H9 (cell line): ENCODE data around the gene TMEM178B. TPM values are rescaled to one million over a fixed set of nuclear protein-coding genes. Genes with fewer than 3 reads are reported as not detected.

Experiments used
- DNase-seq: peaks from one replicate; pipeline ENCODE4 v3.0.0-alpha.2; 2017
- H2AFZ ChIP-seq: one replicate; pipeline ENCODE4 v1.6.1; 2013; ENCODE audit warnings: mild to moderate bottlenecking, low read length, control low read depth, moderate library complexity
- H2AK5ac ChIP-seq: 2 replicates; pipeline ENCODE4 v1.6.1; 2013; ENCODE audit warnings: low read length, control low read depth, mixed read lengths; ENCODE audit not compliant: insufficient read length
- H2BK120ac ChIP-seq: one replicate; pipeline ENCODE4 v1.6.1; 2013; ENCODE audit warnings: low read depth, mild to moderate bottlenecking, low read length, control low read depth, inconsistent platforms; ENCODE audit not compliant: poor library complexity, severe bottlenecking
- H2BK12ac ChIP-seq: 2 replicates; pipeline ENCODE4 v1.6.1; 2013; ENCODE audit warnings: low read length, control low read depth, mixed read lengths, low read depth; ENCODE audit not compliant: insufficient read length
- H2BK15ac ChIP-seq: 2 replicates; pipeline ENCODE4 v1.6.1; 2013; ENCODE audit warnings: low read depth, low read length, control low read depth
- H2BK20ac ChIP-seq: one replicate; pipeline ENCODE4 v1.6.1; 2013; ENCODE audit warnings: low read depth, mild to moderate bottlenecking, low read length, control low read depth, inconsistent platforms; ENCODE audit not compliant: poor library complexity, severe bottlenecking
- H2BK5ac ChIP-seq: 2 replicates; pipeline ENCODE4 v1.6.1; 2013; ENCODE audit warnings: low read length, control low read depth, mixed read lengths; ENCODE audit not compliant: insufficient read length
- H3K14ac ChIP-seq: 2 replicates; pipeline ENCODE4 v1.6.1; 2013; ENCODE audit warnings: low read length, control low read depth; ENCODE audit not compliant: insufficient read depth
- H3K18ac ChIP-seq: 2 replicates; pipeline ENCODE4 v1.6.1; 2013; ENCODE audit warnings: low read depth, mild to moderate bottlenecking, mixed read lengths, low read length, control low read depth; ENCODE audit not compliant: insufficient read length
- H3K23ac ChIP-seq: 2 replicates; pipeline ENCODE4 v1.6.1; 2013; ENCODE audit warnings: low read length, control low read depth, mixed read lengths, low read depth; ENCODE audit not compliant: insufficient read length
- H3K23me2 ChIP-seq: 2 replicates; pipeline ENCODE4 v1.6.1; 2013; ENCODE audit warnings: low read depth, mild to moderate bottlenecking, mixed read lengths, low read length, control low read depth; ENCODE audit not compliant: insufficient read length, poor library complexity, severe bottlenecking
- H3K27ac ChIP-seq: 2 replicates; pipeline ENCODE4 v1.5.1; 2013; ENCODE audit warnings: low read length, control low read depth, mixed read lengths, low read depth; ENCODE audit not compliant: insufficient read length
- H3K27me3 ChIP-seq: 2 replicates; pipeline ENCODE4 v1.6.1; 2013; ENCODE audit warnings: low read length, control low read depth, inconsistent platforms; ENCODE audit not compliant: insufficient read depth
- H3K4ac ChIP-seq: 2 replicates; pipeline ENCODE4 v1.6.1; 2013; ENCODE audit warnings: low read depth, mild to moderate bottlenecking, control low read depth, inconsistent platforms, low read length, moderate library complexity
- H3K4me1 ChIP-seq: 2 replicates; pipeline ENCODE4 v1.6.1; 2013; ENCODE audit warnings: low read length, control low read depth, inconsistent platforms; ENCODE audit not compliant: insufficient read depth
- H3K4me2 ChIP-seq: 2 replicates; pipeline ENCODE4 v1.6.1; 2013; ENCODE audit warnings: low read length, control low read depth, mixed read lengths; ENCODE audit not compliant: insufficient read length, insufficient read depth
- H3K56ac ChIP-seq: 2 replicates; pipeline ENCODE4 v1.6.1; 2013; ENCODE audit warnings: low read depth, mild to moderate bottlenecking, mixed read lengths, low read length, control low read depth; ENCODE audit not compliant: insufficient read length
- H3K79me1 ChIP-seq: 2 replicates; pipeline ENCODE4 v1.6.1; 2013; ENCODE audit warnings: low read depth, mild to moderate bottlenecking, moderate library complexity, low read length, control low read depth, inconsistent platforms; ENCODE audit not compliant: insufficient read depth, poor library complexity, severe bottlenecking
- H3K79me2 ChIP-seq: 2 replicates; pipeline ENCODE4 v1.6.1; 2013; ENCODE audit warnings: low read length, control low read depth, inconsistent platforms; ENCODE audit not compliant: insufficient read depth
- H3K9ac ChIP-seq: 2 replicates; pipeline ENCODE4 v1.6.1; 2013; ENCODE audit warnings: low read length, control low read depth, mixed read lengths; ENCODE audit not compliant: insufficient read length; ENCODE audit errors: extremely low read depth
- H3K9me3 ChIP-seq: one replicate; pipeline ENCODE4 v1.6.1; 2013; ENCODE audit warnings: low read depth, low read length, inconsistent platforms; ENCODE audit not compliant: control insufficient read depth
- H3T11ph ChIP-seq: one replicate; pipeline ENCODE4 v1.6.1; 2013; ENCODE audit warnings: mild to moderate bottlenecking, low read length, control low read depth, inconsistent platforms
- H4K20me1 ChIP-seq: one replicate; pipeline ENCODE4 v1.6.1; 2013; ENCODE audit not compliant: control insufficient read depth, insufficient read length, insufficient read depth
- H4K5ac ChIP-seq: 2 replicates; pipeline ENCODE4 v1.6.1; 2013; ENCODE audit warnings: low read depth, mild to moderate bottlenecking, mixed read lengths, low read length, control low read depth; ENCODE audit not compliant: insufficient read length
- H4K8ac ChIP-seq: replicated peaks from 2 replicates; pipeline ENCODE4 v1.6.1; 2013; ENCODE audit warnings: low read length, control low read depth, mixed read lengths, low read depth; ENCODE audit not compliant: insufficient read length
- H4K91ac ChIP-seq: 2 replicates; pipeline ENCODE4 v1.6.1; 2013; ENCODE audit warnings: low read depth, mild to moderate bottlenecking, moderate library complexity, mixed read lengths, low read length, control low read depth; ENCODE audit not compliant: insufficient read length
- H3K27ac Mint-ChIP-seq, 3 experiments: 2 replicates in 2 of 3; 3 replicates in 1 of 3; pipeline ENCODE4 v1.8.0; 2020 to 2021; ENCODE audit warnings: mixed read lengths in 3 of 3, mild to moderate bottlenecking in 1 of 3, moderate library complexity in 1 of 3
- H3K27me3 Mint-ChIP-seq: 2 replicates; pipeline ENCODE4 v1.8.0; 2021; ENCODE audit warnings: low read depth, mild to moderate bottlenecking, moderate library complexity, mixed read lengths
- H3K36me3 Mint-ChIP-seq, 3 experiments: 2 replicates in 2 of 3; 3 replicates in 1 of 3; pipeline ENCODE4 v1.8.0; 2020 to 2021; ENCODE audit warnings: low read depth in 3 of 3, mixed read lengths in 3 of 3; ENCODE audit not compliant: insufficient read depth in 1 of 3
- H3K4me1 Mint-ChIP-seq, 2 experiments: 2 replicates each; pipeline ENCODE4 v1.8.0; 2020; ENCODE audit warnings: mixed read lengths in 2 of 2
- H3K4me3 Mint-ChIP-seq, 2 experiments: 2 replicates in 1 of 2; 3 replicates in 1 of 2; pipeline ENCODE4 v1.8.0; 2020 to 2021; ENCODE audit warnings: mild to moderate bottlenecking in 2 of 2, mixed read lengths in 2 of 2, moderate library complexity in 1 of 2
- H3K9me3 Mint-ChIP-seq, 2 experiments: 2 replicates in 1 of 2; 3 replicates in 1 of 2; pipeline ENCODE4 v1.8.0; 2020; ENCODE audit warnings: mild to moderate bottlenecking in 2 of 2, mixed read lengths in 2 of 2, moderate library complexity in 1 of 2
- CTCF ChIP-seq: fragments of 200-600 bp; sonication (generic); conservative IDR thresholded peaks from 3 replicates; pipeline ENCODE4 v1.8.0; 2021; ENCODE audit warnings: antibody characterized with exemption, mild to moderate bottlenecking
- WGBS: extraction: QIAGEN DNeasy Blood & Tissue Kit; methylation state at CpG from one replicate; pipeline ENCODE4 v1.1.7; 2013; ENCODE audit warnings: missing lambda C conversion rate, low lambda C conversion rate, mixed read lengths; ENCODE audit not compliant: insufficient read length; ENCODE audit errors: extremely low coverage; 5-methylcytosine and 5-hydroxymethylcytosine counted together
- total RNA-seq: library from RNA; stranded (reverse); gene quantifications from 2 replicates; pipeline ENCODE4 v1.2.1, GENCODE V29; 2021

Gene TMEM178B
- total RNA-seq, 1 experiment from 2014 or later = 11.3 TPM

- Histone ChIP-seq H3K23ac (no peak overlapping the region), H4K91ac (no peak overlapping the region), H3K9me3 (no peaks in the 10 kb centered on the region), H2BK20ac (no peak overlapping the region), H3K4ac (no peak overlapping the region), H3K79me2 (no peaks in the 10 kb centered on the region), H3K56ac (no peak overlapping the region), H2BK15ac (no peak overlapping the region), H2BK120ac (no peak overlapping the region), H4K20me1 (no peaks in the 10 kb centered on the region), H2AFZ (no peak overlapping the region), H2BK5ac (no peak overlapping the region), H3K79me1 (no peaks in the 10 kb centered on the region), H3K9ac (no peak overlapping the region), H3K4me2 (no peak overlapping the region), H4K8ac (no peak overlapping the region), H3K4me1 (no peaks in the 10 kb centered on the region), H3K27me3 (no peaks in the 10 kb centered on the region), H3T11ph (no peak overlapping the region), H2BK12ac (no peak overlapping the region), H3K23me2 (no peaks in the 10 kb centered on the region), H2AK5ac (no peak overlapping the region), H3K18ac (no peak overlapping the region), H3K14ac (no peak overlapping the region), H3K27ac (no peak overlapping the region), H4K5ac (no peak overlapping the region)
- H3K4me1 Mint-ChIP-seq = no peaks in the 10 kb centered on the region
- no peak for TF ChIP-seq CTCF
- no CpG with 5 or more reads among the region's 10 CpGs for WGBS
- no peak overlapping the region for H3K4me3 Mint-ChIP-seq
- H3K9me3 Mint-ChIP-seq = no peaks in the 10 kb centered on the region
- no peaks in the 10 kb centered on the region for H3K36me3 Mint-ChIP-seq
- no peak overlapping the region for H3K27ac Mint-ChIP-seq
- H3K27me3 Mint-ChIP-seq = no peaks in the 10 kb centered on the region
- DNase-seq = no peak
Measured at GRCh38 chr7:141184532-141185190, 110.8 kb downstream of the TMEM178B start.
